C1 segment of cervical spinal cord (tissue), 14 donors: ENCODE measurements around the gene MADD.

Experiments used
- DNase-seq, 14 donors: peaks; one replicate each; lab custom pipeline; 2025; lab: John Stamatoyannopoulos, UW

Gene MADD

GRCh38 chr11:47379317-47379716 lies 109.4 kb downstream of the MADD start:
- DNase-seq = no peak
